Hepatocyte (in vitro differentiated cells): ENCODE measurements around the gene SEMA5B. TPM values are rescaled to one million over a fixed set of nuclear protein-coding genes. Genes with fewer than 3 reads are reported as not detected.

ENCODE experiments used
- DNase-seq: peaks from one replicate; pipeline ENCODE4 v3.0.0-alpha.2; 2016; ENCODE audit warnings: low spot score
- H2AFZ ChIP-seq: fragments of 200-600 bp; sonication (generic); 2 replicates; pipeline ENCODE4 v1.6.0; 2016; ENCODE audit warnings: antibody characterized with exemption, mild to moderate bottlenecking
- H3K27ac ChIP-seq: fragments of 200-600 bp; sonication (generic); 2 replicates; pipeline ENCODE4 v1.5.1; 2016; ENCODE audit warnings: mild to moderate bottlenecking
- H3K27me3 ChIP-seq: fragments of 200-600 bp; sonication (generic); 2 replicates; pipeline ENCODE4 v1.6.1; 2016
- H3K36me3 ChIP-seq: fragments of 200-600 bp; sonication (generic); replicated peaks from 2 replicates; pipeline ENCODE4 v1.5.1; 2016; ENCODE audit warnings: low read depth; ENCODE audit not compliant: insufficient read depth
- H3K4me1 ChIP-seq: fragments of 200-600 bp; sonication (generic); 2 replicates; pipeline ENCODE4 v1.5.1; 2016; ENCODE audit warnings: mild to moderate bottlenecking, moderate library complexity; ENCODE audit not compliant: insufficient read depth
- H3K4me2 ChIP-seq: fragments of 200-600 bp; sonication (generic); 2 replicates; pipeline ENCODE4 v1.6.0; 2016
- H3K4me3 ChIP-seq: fragments of 200-600 bp; sonication (generic); 2 replicates; pipeline ENCODE4 v1.5.1; 2016; ENCODE audit warnings: mild to moderate bottlenecking
- H3K79me2 ChIP-seq: fragments of 200-600 bp; sonication (generic); 2 replicates; pipeline ENCODE4 v1.6.0; 2017; ENCODE audit warnings: mild to moderate bottlenecking
- H3K9me2 ChIP-seq: fragments of 200-600 bp; sonication (generic); replicated peaks from 2 replicates; pipeline ENCODE4 v1.6.0; 2017; ENCODE audit warnings: mild to moderate bottlenecking; ENCODE audit not compliant: insufficient read depth
- H3K9me3 ChIP-seq: fragments of 200-600 bp; sonication (generic); 2 replicates; pipeline ENCODE4 v1.5.1; 2016; ENCODE audit warnings: low read depth, mild to moderate bottlenecking
- H4K20me1 ChIP-seq: fragments of 200-600 bp; sonication (generic); 2 replicates; pipeline ENCODE4 v1.6.0; 2016; ENCODE audit warnings: mild to moderate bottlenecking; ENCODE audit not compliant: insufficient read depth, poor library complexity, severe bottlenecking
- CTCF ChIP-seq: fragments of 200-600 bp; sonication (generic); IDR thresholded peaks from 2 replicates; pipeline ENCODE4 v1.5.1; 2016; ENCODE audit warnings: antibody characterized with exemption, mild to moderate bottlenecking; ENCODE audit not compliant: poor library complexity
- EZH2 ChIP-seq: fragments of 200-600 bp; sonication (generic); IDR thresholded peaks from 2 replicates; pipeline ENCODE4 v1.6.1; 2016; ENCODE audit warnings: antibody characterized with exemption, mild to moderate bottlenecking, borderline replicate concordance
- EZH2phosphoT487 ChIP-seq: fragments of 200-600 bp; sonication (generic); IDR thresholded peaks from one replicate; pipeline ENCODE4 v1.6.1; 2018; ENCODE audit warnings: antibody characterized with exemption, mild to moderate bottlenecking, low read depth, moderate library complexity; ENCODE audit not compliant: unreplicated experiment, severe bottlenecking
- WGBS: methylation state at CpG from one replicate; pipeline ENCODE4 v1.1.6; 2016; ENCODE audit warnings: low lambda C conversion rate; ENCODE audit errors: missing lambda C conversion rate; 5-methylcytosine and 5-hydroxymethylcytosine counted together
- polyA plus RNA-seq: library from polyadenylated mRNA; unstranded; fragments of >200 nt; fragmentation: Nextera tagmentation; extraction: Ambion mirVana; gene quantifications from 2 replicates; pipeline ENCODE4 v1.2.1, GENCODE V29; 2016
- total RNA-seq: library from RNA; depleted of rRNA; stranded (reverse); fragments of >200 nt; gene quantifications from 2 replicates; pipeline ENCODE4 v1.2.3, GENCODE V29; 2014

Gene SEMA5B
- total and polyA plus RNA-seq, 2 experiments from 2014 or later, result 1.4 to 4.2 TPM

- 14% methylated on average over 6 of the region's 6 CpGs for WGBS
- no peak for DNase-seq
- peak overlapping the region; percentile 34 for H2AFZ ChIP-seq
- no peaks in the 10 kb centered on the region for H3K36me3 ChIP-seq
- H3K4me2 ChIP-seq, result peak overlapping the region; percentile 82
- TF ChIP-seq EZH2 (no peak), CTCF (no peak), EZH2phosphoT487 (no peak)
- H4K20me1 ChIP-seq, result peaks cover 24% of the 10 kb centered on the region
- H3K27me3 ChIP-seq, result no peaks in the 10 kb centered on the region
- H3K4me3 ChIP-seq, result peak overlapping the region; percentile 7
- peaks cover 44% of the 10 kb centered on the region for H3K79me2 ChIP-seq
- H3K9me3 ChIP-seq, result no peaks in the 10 kb centered on the region
- no peaks in the 10 kb centered on the region for H3K9me2 ChIP-seq
- peaks cover 30% of the 10 kb centered on the region for H3K4me1 ChIP-seq
- H3K27ac ChIP-seq, result no peak overlapping the region
Observed at GRCh38 chr3:123066599-123066895, 39.0 kb upstream of the SEMA5B start.

- Histone ChIP-seq H2AFZ (no peak overlapping the region), H3K27ac (no peak overlapping the region), H4K20me1 (peaks cover 9% of the 10 kb centered on the region), H3K4me3 (no peak overlapping the region), H3K79me2 (peaks cover 28% of the 10 kb centered on the region), H3K36me3 (no peaks in the 10 kb centered on the region), H3K9me2 (no peaks in the 10 kb centered on the region), H3K4me2 (no peak overlapping the region), H3K4me1 (peaks cover 14% of the 10 kb centered on the region), H3K27me3 (no peaks in the 10 kb centered on the region), H3K9me3 (no peaks in the 10 kb centered on the region)
- 8% methylated on average over 1 of the region's 1 CpG for WGBS
- TF ChIP-seq EZH2, result no peak
- no peak for TF ChIP-seq EZH2phosphoT487
- TF ChIP-seq CTCF, result no peak
- DNase-seq, result no peak
Observed at GRCh38 chr3:123064914-123065313, 37.4 kb upstream of the SEMA5B start.

- no peak for DNase-seq
- WGBS, result 94% methylated on average over 4 of the region's 4 CpGs
- no peak overlapping the region for H3K4me3 ChIP-seq
- H3K4me2 ChIP-seq, result no peak overlapping the region
- no peak overlapping the region for H3K27ac ChIP-seq
- H3K9me2 ChIP-seq, result no peaks in the 10 kb centered on the region
- H2AFZ ChIP-seq, result no peak overlapping the region
- peaks cover 10% of the 10 kb centered on the region for H3K4me1 ChIP-seq
- TF ChIP-seq EZH2phosphoT487, result no peak
- TF ChIP-seq EZH2, result no peak
- no peak for TF ChIP-seq CTCF
- H3K79me2 ChIP-seq, result peaks cover 24% of the 10 kb centered on the region
- no peaks in the 10 kb centered on the region for H3K9me3 ChIP-seq
- H4K20me1 ChIP-seq, result peaks cover 7% of the 10 kb centered on the region
- no peaks in the 10 kb centered on the region for H3K36me3 ChIP-seq
- H3K27me3 ChIP-seq, result no peaks in the 10 kb centered on the region
Observed at GRCh38 chr3:123064506-123064905, 36.9 kb upstream of the SEMA5B start.

GRCh38 chr3:123063034-123063433 is 35.5 kb upstream of the SEMA5B start:
- Histone ChIP-seq H3K79me2 (peaks cover 9% of the 10 kb centered on the region), H3K27ac (no peak overlapping the region), H3K36me3 (no peaks in the 10 kb centered on the region), H3K9me2 (no peaks in the 10 kb centered on the region), H3K4me2 (no peak overlapping the region), H4K20me1 (no peaks in the 10 kb centered on the region), H3K27me3 (no peaks in the 10 kb centered on the region), H3K4me1 (no peaks in the 10 kb centered on the region), H3K9me3 (no peaks in the 10 kb centered on the region), H3K4me3 (no peak overlapping the region), H2AFZ (no peak overlapping the region)
- TF ChIP-seq EZH2phosphoT487, result no peak
- WGBS, result 95% methylated on average over 6 of the region's 6 CpGs
- no peak for DNase-seq
